ENCODE measurements around the gene PARD6G. TPM values are rescaled to one million over a fixed set of nuclear protein-coding genes. Genes with fewer than 3 reads are reported as not detected.

PARD6G gene
- total and polyA plus RNA-seq, 2 experiments from 2014 or later, result 0.22 to 0.53 TPM

DNA sequence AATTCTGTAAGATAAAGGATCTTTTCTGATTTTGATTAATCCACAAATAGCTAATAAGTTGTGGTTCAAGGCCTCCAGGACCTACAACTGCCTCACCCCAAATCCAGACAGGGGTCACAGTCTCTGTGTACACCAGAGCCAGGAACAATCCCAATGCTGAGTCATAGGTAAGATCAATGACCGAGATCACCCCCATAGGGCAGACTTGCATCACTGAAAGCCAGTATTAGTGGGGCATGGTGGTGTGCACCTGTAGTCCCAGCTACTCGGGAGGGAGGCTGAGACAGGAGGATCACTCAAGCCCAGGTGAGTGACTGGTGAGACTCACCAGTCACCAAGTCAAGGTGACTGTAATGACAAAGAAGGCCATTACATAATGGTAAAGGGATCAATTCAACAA lies 12.9 kb downstream of the PARD6G start:
- no peak overlapping the region for H3K4me3 ChIP-seq
- in situ Hi-C loops (cut with MboI), result no loop called here
- no peak overlapping the region for H2AFZ ChIP-seq
- DNase-seq, result no peak
- H3K27ac ChIP-seq, result no peak overlapping the region
- no peaks in the 10 kb centered on the region for H3K36me3 ChIP-seq (ENCODE audit: low read depth)
- no peaks in the 10 kb centered on the region for H3K79me2 ChIP-seq (ENCODE audit: insufficient read depth)
- H3K9me3 ChIP-seq (ENCODE audit: low read depth), result no peaks in the 10 kb centered on the region
- 52 to 54% methylated on average over 2 of the region's 2 CpGs for WGBS, 2 experiments (ENCODE audit: low coverage in 1 of 2, low lambda C conversion rate in 2 of 2, missing lambda C conversion rate in 2 of 2)
- TF ChIP-seq EZH2phosphoT487 (IDR thresholded peaks at IDR 0.05; ENCODE audit: insufficient read depth, low read depth), result no peak
- no peak for TF ChIP-seq EZH2 (IDR thresholded peaks at IDR 0.05; ENCODE audit: insufficient read depth, poor library complexity, severe bottlenecking)
- H4K20me1 ChIP-seq (ENCODE audit: insufficient read depth), result no peaks in the 10 kb centered on the region
- H3K27me3 ChIP-seq (replicated peaks; ENCODE audit: insufficient read depth), result no peaks in the 10 kb centered on the region
- H3K9ac ChIP-seq, result no peak overlapping the region
- no peaks in the 10 kb centered on the region for H3F3A ChIP-seq (ENCODE audit: insufficient read depth)
- H3K4me1 ChIP-seq (ENCODE audit: insufficient read depth), result no peaks in the 10 kb centered on the region
- no peaks in the 10 kb centered on the region for H3K9me2 ChIP-seq (ENCODE audit: insufficient read depth)
- no peak overlapping the region for H3K4me2 ChIP-seq (ENCODE audit: unreplicated experiment)

DNA sequence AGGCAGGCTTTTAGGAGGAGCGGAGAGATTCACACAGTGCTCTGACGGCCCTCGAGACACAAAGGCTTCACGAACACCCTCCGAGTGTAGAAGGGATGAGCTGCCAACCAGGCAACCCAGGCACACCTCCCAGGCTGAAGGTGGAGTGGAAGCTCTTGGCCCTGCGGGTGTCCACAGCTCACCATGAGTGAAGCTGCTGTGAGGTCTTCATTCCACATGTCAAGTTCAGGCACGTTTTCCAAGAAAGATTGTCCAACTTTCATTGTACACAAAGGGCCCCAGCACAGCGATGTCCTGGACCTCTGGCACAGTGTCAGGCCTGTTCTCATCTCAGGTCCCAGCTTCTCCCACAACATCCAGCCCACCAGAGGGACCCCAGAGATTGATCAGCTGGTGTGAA lies 13.4 kb downstream of the PARD6G start:
- Histone ChIP-seq H3K36me3 (ENCODE audit: low read depth) (no peaks in the 10 kb centered on the region), H3K4me2 (ENCODE audit: unreplicated experiment) (no peak overlapping the region), H3K9me3 (ENCODE audit: low read depth) (no peaks in the 10 kb centered on the region), H3K4me3 (no peak overlapping the region), H2AFZ (no peak overlapping the region), H3K9me2 (ENCODE audit: insufficient read depth) (no peaks in the 10 kb centered on the region), H3K4me1 (ENCODE audit: insufficient read depth) (no peaks in the 10 kb centered on the region), H3F3A (ENCODE audit: insufficient read depth) (no peaks in the 10 kb centered on the region), H3K9ac (no peak overlapping the region), H3K27me3 (replicated peaks; ENCODE audit: insufficient read depth) (no peaks in the 10 kb centered on the region), H4K20me1 (ENCODE audit: insufficient read depth) (no peaks in the 10 kb centered on the region), H3K79me2 (ENCODE audit: insufficient read depth) (no peaks in the 10 kb centered on the region), H3K27ac (no peak overlapping the region)
- 71 to 77% methylated on average over 8 of the region's 8 CpGs for WGBS, 2 experiments (ENCODE audit: low coverage in 1 of 2, low lambda C conversion rate in 2 of 2, missing lambda C conversion rate in 2 of 2)
- no peak for DNase-seq
- TF ChIP-seq EZH2phosphoT487 (IDR thresholded peaks at IDR 0.05; ENCODE audit: insufficient read depth, low read depth) (no peak), EZH2 (IDR thresholded peaks at IDR 0.05; ENCODE audit: insufficient read depth, poor library complexity, severe bottlenecking) (no peak)
- in situ Hi-C loops (cut with MboI), result no loop called here

DNA sequence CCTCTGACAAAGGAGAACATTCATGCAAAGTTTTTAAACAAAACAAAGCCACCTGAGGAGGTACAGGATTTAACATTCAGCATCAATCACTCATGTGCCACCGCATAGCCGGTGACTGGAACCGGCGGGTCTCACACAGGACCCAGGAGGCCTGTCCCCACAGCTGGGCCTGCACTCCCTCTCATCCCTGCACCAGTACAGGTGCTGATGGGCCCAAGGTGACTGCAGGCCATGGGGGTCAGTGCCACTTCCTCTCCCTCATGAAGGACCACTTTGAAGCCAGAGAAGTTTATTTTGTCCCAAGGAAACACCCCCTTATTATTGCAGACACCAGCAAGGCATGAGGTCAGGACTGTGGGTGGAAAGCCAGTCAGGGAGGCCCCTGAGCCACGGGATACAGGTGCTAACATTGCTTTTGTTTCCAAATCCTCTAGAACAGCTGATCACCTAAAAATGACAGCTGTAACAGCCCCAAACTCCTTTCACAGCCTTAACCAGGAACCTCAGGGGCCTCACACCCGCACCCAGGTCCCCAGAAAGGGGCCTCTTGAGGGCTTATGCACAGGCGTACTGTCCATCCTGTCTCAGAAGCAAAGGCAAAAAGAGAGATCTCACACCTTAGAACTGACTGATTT lies 14.0 kb downstream of the PARD6G start:
- Histone ChIP-seq H3K79me2 (ENCODE audit: insufficient read depth) (no peaks in the 10 kb centered on the region), H3K9ac (no peak overlapping the region), H3K9me2 (ENCODE audit: insufficient read depth) (no peaks in the 10 kb centered on the region), H3K4me3 (no peak overlapping the region), H3K27ac (no peak overlapping the region), H3K27me3 (replicated peaks; ENCODE audit: insufficient read depth) (no peaks in the 10 kb centered on the region), H3F3A (ENCODE audit: insufficient read depth) (no peaks in the 10 kb centered on the region), H3K36me3 (ENCODE audit: low read depth) (no peaks in the 10 kb centered on the region), H4K20me1 (ENCODE audit: insufficient read depth) (no peaks in the 10 kb centered on the region), H3K4me2 (ENCODE audit: unreplicated experiment) (no peak overlapping the region), H2AFZ (no peak overlapping the region), H3K9me3 (ENCODE audit: low read depth) (no peaks in the 10 kb centered on the region), H3K4me1 (ENCODE audit: insufficient read depth) (no peaks in the 10 kb centered on the region)
- TF ChIP-seq EZH2 (IDR thresholded peaks at IDR 0.05; ENCODE audit: insufficient read depth, poor library complexity, severe bottlenecking) (no peak), EZH2phosphoT487 (IDR thresholded peaks at IDR 0.05; ENCODE audit: insufficient read depth, low read depth) (no peak)
- 79 to 82% methylated on average over 7 of the region's 7 CpGs for WGBS, 2 experiments (ENCODE audit: low coverage in 1 of 2, low lambda C conversion rate in 2 of 2, missing lambda C conversion rate in 2 of 2)
- in situ Hi-C loops (cut with MboI), result no loop called here
- DNase-seq, result no peak

DNA sequence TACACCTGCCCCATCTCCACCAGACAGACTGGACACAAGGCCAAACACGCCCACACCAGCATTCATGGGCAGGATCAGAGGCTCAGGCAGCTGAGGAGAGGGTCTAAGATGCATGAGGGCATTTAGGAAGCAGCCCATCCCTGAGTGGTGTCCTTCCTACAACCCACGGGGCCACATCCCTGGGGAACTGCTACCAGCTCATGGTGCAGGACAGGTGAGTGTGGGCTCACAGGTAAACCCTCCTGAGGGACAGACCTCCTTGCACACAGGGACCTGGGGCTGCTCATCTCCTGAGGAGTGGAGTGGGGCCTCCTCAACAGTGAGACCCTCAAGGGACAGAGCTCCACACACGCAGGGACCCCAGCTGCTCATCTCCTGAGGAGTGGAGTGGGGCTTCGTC lies 14.6 kb downstream of the PARD6G start:
- no peak for DNase-seq
- H3K9ac ChIP-seq, result no peak overlapping the region
- no peak overlapping the region for H3K27ac ChIP-seq
- H3K4me2 ChIP-seq (ENCODE audit: unreplicated experiment), result no peak overlapping the region
- H4K20me1 ChIP-seq (ENCODE audit: insufficient read depth), result no peaks in the 10 kb centered on the region
- no peaks in the 10 kb centered on the region for H3F3A ChIP-seq (ENCODE audit: insufficient read depth)
- H3K9me2 ChIP-seq (ENCODE audit: insufficient read depth), result no peaks in the 10 kb centered on the region
- H2AFZ ChIP-seq, result no peak overlapping the region
- WGBS, 2 experiments (ENCODE audit: low coverage in 1 of 2, low lambda C conversion rate in 2 of 2, missing lambda C conversion rate in 2 of 2), result 46 to 55% methylated on average over 4 of the region's 4 CpGs
- H3K4me1 ChIP-seq (ENCODE audit: insufficient read depth), result no peaks in the 10 kb centered on the region
- no peak overlapping the region for H3K4me3 ChIP-seq
- no peaks in the 10 kb centered on the region for H3K79me2 ChIP-seq (ENCODE audit: insufficient read depth)
- in situ Hi-C loops (cut with MboI), result no loop called here
- no peaks in the 10 kb centered on the region for H3K9me3 ChIP-seq (ENCODE audit: low read depth)
- TF ChIP-seq EZH2 (IDR thresholded peaks at IDR 0.05; ENCODE audit: insufficient read depth, poor library complexity, severe bottlenecking) (no peak), EZH2phosphoT487 (IDR thresholded peaks at IDR 0.05; ENCODE audit: insufficient read depth, low read depth) (no peak)
- H3K36me3 ChIP-seq (ENCODE audit: low read depth), result no peaks in the 10 kb centered on the region
- no peaks in the 10 kb centered on the region for H3K27me3 ChIP-seq (replicated peaks; ENCODE audit: insufficient read depth)

- no peaks in the 10 kb centered on the region for H3K36me3 ChIP-seq (ENCODE audit: low read depth)
- H3K4me1 ChIP-seq (ENCODE audit: insufficient read depth), result no peaks in the 10 kb centered on the region
- no peak overlapping the region for H3K9ac ChIP-seq
- no peaks in the 10 kb centered on the region for H4K20me1 ChIP-seq (ENCODE audit: insufficient read depth)
- no peaks in the 10 kb centered on the region for H3K9me3 ChIP-seq (ENCODE audit: low read depth)
- H3K27me3 ChIP-seq (replicated peaks; ENCODE audit: insufficient read depth), result no peaks in the 10 kb centered on the region
- DNase-seq, result no peak
- H2AFZ ChIP-seq, result no peak overlapping the region
- WGBS, 2 experiments (ENCODE audit: low coverage in 1 of 2, low lambda C conversion rate in 2 of 2, missing lambda C conversion rate in 2 of 2), result 70 to 76% methylated on average over 5 of the region's 5 CpGs
- no peaks in the 10 kb centered on the region for H3F3A ChIP-seq (ENCODE audit: insufficient read depth)
- H3K4me3 ChIP-seq, result no peak overlapping the region
- no peak overlapping the region for H3K27ac ChIP-seq
- TF ChIP-seq EZH2 (IDR thresholded peaks at IDR 0.05; ENCODE audit: insufficient read depth, poor library complexity, severe bottlenecking) (no peak), EZH2phosphoT487 (IDR thresholded peaks at IDR 0.05; ENCODE audit: insufficient read depth, low read depth) (no peak)
- H3K79me2 ChIP-seq (ENCODE audit: insufficient read depth), result no peaks in the 10 kb centered on the region
- no peaks in the 10 kb centered on the region for H3K9me2 ChIP-seq (ENCODE audit: insufficient read depth)
- H3K4me2 ChIP-seq (ENCODE audit: unreplicated experiment), result no peak overlapping the region
- in situ Hi-C loops (cut with MboI), result no loop called here
Measured at GRCh38 chr18:80232030-80232429, 15.3 kb downstream of the PARD6G start.

Measured in GM23248 (cell line).